DND-41 (cell line): Measurements from ENCODE around the gene BAAT.

ENCODE experiments used
- ATAC-seq: fragments of 200-7000 bp; cut with Tn5 transposase; 3 replicates; pipeline ENCODE4 v1.9.1; 2021; ENCODE audit warnings: low read depth; ENCODE audit not compliant: insufficient read depth
- DNase-seq: peaks from one replicate; pipeline ENCODE4 v3.0.0-alpha.2; 2020
- H2AFZ ChIP-seq: 2 replicates; pipeline ENCODE4 v1.6.0; 2012; ENCODE audit warnings: low read depth, low read length
- H3K27ac ChIP-seq: 2 replicates; pipeline ENCODE4 v1.5.1; 2012; ENCODE audit warnings: low read length, inconsistent platforms
- H3K27me3 ChIP-seq: fragments of 200-600 bp; sonication (generic); 2 replicates; pipeline ENCODE4 v1.6.0; 2012; ENCODE audit warnings: low read length, mild to moderate bottlenecking, inconsistent platforms; ENCODE audit not compliant: insufficient read depth, poor library complexity
- H3K36me3 ChIP-seq: 2 replicates; pipeline ENCODE4 v1.5.1; 2012; ENCODE audit warnings: low read length, inconsistent platforms; ENCODE audit not compliant: insufficient read depth
- H3K4me1 ChIP-seq: 2 replicates; pipeline ENCODE4 v1.5.1; 2012; ENCODE audit warnings: mild to moderate bottlenecking, low read length; ENCODE audit not compliant: insufficient read depth
- H3K4me2 ChIP-seq: 2 replicates; pipeline ENCODE4 v1.6.0; 2012; ENCODE audit warnings: mild to moderate bottlenecking, moderate library complexity, low read length, inconsistent platforms; ENCODE audit not compliant: insufficient read depth
- H3K4me3 ChIP-seq, 2 experiments: fragments of 200-600 bp in 1 of 2; shearing (Covaris generic) in 1 of 2; 2 replicates each; pipeline ENCODE4 v1.5.1; 2012 to 2016; ENCODE audit warnings: inconsistent platforms in 2 of 2, low read length in 2 of 2, mild to moderate bottlenecking in 2 of 2, low read depth in 1 of 2, moderate library complexity in 1 of 2
- H3K79me2 ChIP-seq: 2 replicates; pipeline ENCODE4 v1.6.0; 2012; ENCODE audit warnings: low read length, inconsistent platforms; ENCODE audit not compliant: insufficient read depth
- H3K9ac ChIP-seq: 2 replicates; pipeline ENCODE4 v1.6.0; 2012; ENCODE audit warnings: low read depth, mild to moderate bottlenecking, inconsistent platforms, low read length, moderate library complexity
- H3K9me3 ChIP-seq: 2 replicates; pipeline ENCODE4 v1.5.1; 2012; ENCODE audit warnings: low read length, moderate library complexity, mild to moderate bottlenecking, inconsistent platforms; ENCODE audit not compliant: insufficient read depth, severe bottlenecking
- H4K20me1 ChIP-seq: 2 replicates; pipeline ENCODE4 v1.6.0; 2012; ENCODE audit warnings: low read length; ENCODE audit not compliant: insufficient read depth
- EZH2 ChIP-seq: IDR thresholded peaks from 3 replicates; pipeline ENCODE4 v1.6.1; 2012; ENCODE audit warnings: borderline replicate concordance, low read depth, mild to moderate bottlenecking, moderate library complexity, low read length, inconsistent platforms; ENCODE audit not compliant: severe bottlenecking
- TF ChIP-seq, protein P1 (sequence below): IDR thresholded peaks from 2 replicates; pipeline ENCODE4 v1.5.1; 2012; ENCODE audit warnings: borderline replicate concordance, low read length, moderate library complexity, mild to moderate bottlenecking; ENCODE audit not compliant: poor library complexity, severe bottlenecking; ENCODE audit errors: extremely low read depth

BAAT gene

DNA sequence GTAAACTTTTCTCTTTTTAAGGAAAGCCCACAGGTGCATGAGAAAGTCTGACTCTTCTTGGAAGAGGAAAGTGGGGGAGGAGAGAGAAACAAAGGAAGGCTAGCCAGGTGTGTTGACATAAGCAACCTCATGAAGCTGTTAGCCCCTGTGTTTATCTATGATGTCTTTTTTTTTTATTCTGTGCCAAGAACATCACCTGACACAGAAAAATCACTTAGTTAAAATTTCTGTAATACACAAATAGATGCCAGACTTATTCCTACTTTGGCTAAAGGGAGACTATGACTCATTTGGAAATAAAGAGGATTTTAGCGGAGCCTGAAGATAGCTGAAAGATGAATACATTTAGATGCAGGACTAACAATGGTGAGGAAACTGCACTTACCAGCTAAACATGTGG, 58.3 kb downstream of the BAAT start:
- DNase-seq, result no peak
- no peak overlapping the region for H3K4me2 ChIP-seq
- no peaks in the 10 kb centered on the region for H3K36me3 ChIP-seq
- ATAC-seq, result no peak
- no peaks in the 10 kb centered on the region for H4K20me1 ChIP-seq
- H2AFZ ChIP-seq, result no peak overlapping the region
- H3K4me3 ChIP-seq, result no peak overlapping the region
- H3K9ac ChIP-seq, result no peak overlapping the region
- no peaks in the 10 kb centered on the region for H3K9me3 ChIP-seq
- no peaks in the 10 kb centered on the region for H3K27me3 ChIP-seq
- H3K27ac ChIP-seq, result no peak overlapping the region
- TF ChIP-seq EZH2, result no peak
- TF ChIP-seq, protein P1, sequence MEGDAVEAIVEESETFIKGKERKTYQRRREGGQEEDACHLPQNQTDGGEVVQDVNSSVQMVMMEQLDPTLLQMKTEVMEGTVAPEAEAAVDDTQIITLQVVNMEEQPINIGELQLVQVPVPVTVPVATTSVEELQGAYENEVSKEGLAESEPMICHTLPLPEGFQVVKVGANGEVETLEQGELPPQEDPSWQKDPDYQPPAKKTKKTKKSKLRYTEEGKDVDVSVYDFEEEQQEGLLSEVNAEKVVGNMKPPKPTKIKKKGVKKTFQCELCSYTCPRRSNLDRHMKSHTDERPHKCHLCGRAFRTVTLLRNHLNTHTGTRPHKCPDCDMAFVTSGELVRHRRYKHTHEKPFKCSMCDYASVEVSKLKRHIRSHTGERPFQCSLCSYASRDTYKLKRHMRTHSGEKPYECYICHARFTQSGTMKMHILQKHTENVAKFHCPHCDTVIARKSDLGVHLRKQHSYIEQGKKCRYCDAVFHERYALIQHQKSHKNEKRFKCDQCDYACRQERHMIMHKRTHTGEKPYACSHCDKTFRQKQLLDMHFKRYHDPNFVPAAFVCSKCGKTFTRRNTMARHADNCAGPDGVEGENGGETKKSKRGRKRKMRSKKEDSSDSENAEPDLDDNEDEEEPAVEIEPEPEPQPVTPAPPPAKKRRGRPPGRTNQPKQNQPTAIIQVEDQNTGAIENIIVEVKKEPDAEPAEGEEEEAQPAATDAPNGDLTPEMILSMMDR, result no peak
- no peaks in the 10 kb centered on the region for H3K4me1 ChIP-seq
- H3K79me2 ChIP-seq, result no peaks in the 10 kb centered on the region

DNA sequence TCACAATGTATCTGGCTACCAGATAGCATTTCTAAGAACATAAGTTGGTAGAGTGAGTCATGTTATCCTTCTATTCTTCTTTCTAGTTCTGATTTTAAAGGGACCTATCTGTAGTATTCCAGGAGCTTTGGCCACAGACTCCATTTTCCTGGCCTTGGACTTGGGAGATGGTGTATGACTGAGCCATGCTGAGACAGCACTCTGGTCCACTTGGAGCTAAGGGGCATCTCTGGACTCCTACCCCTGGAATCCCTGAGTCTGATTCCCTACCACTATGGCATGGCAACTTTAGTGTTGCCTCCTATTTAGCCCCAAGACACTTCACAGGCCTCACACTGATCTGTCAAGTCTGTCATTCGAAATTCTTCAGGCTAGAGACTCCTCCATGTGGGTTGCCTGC, 58.8 kb downstream of the BAAT start:
- TF ChIP-seq EZH2, result no peak
- TF ChIP-seq, protein P1, result no peak
- ATAC-seq, result no peak

DNA sequence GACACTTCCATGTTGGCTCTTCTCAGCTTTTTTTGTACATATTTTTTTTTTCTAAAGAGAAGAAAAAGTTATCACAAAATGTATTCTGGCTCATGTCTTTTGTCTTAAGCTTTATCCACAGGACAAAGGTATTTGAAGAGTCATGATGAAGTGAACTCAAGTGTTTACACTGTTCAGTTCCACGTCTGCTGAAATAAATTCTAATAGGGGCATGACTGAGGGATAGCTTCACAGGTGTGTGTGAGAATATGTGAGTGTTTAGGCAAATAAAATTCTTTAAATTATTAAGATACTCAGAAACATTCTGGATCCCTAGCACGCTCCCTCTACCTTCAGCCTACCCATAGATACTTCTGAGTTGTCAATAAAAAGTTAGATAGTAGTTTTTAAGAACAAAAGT, 59.8 kb downstream of the BAAT start:
- no peaks in the 10 kb centered on the region for H4K20me1 ChIP-seq
- H3K4me1 ChIP-seq, result no peaks in the 10 kb centered on the region
- H3K79me2 ChIP-seq, result no peaks in the 10 kb centered on the region
- H2AFZ ChIP-seq, result no peak overlapping the region
- TF ChIP-seq EZH2, result no peak
- TF ChIP-seq, protein P1, result no peak
- H3K4me3 ChIP-seq, result no peak overlapping the region
- H3K27ac ChIP-seq, result no peak overlapping the region
- ATAC-seq (no peak), DNase-seq (no peak)
- H3K9ac ChIP-seq, result no peak overlapping the region
- H3K9me3 ChIP-seq, result no peaks in the 10 kb centered on the region
- no peaks in the 10 kb centered on the region for H3K36me3 ChIP-seq
- H3K4me2 ChIP-seq, result no peak overlapping the region
- H3K27me3 ChIP-seq, result no peaks in the 10 kb centered on the region

More for the DNA sequence above, 58.8 kb downstream of the BAAT start:
- no peak overlapping the region for H3K27ac ChIP-seq
- H4K20me1 ChIP-seq, result no peaks in the 10 kb centered on the region
- no peaks in the 10 kb centered on the region for H3K36me3 ChIP-seq
- no peak overlapping the region for H3K4me2 ChIP-seq
- no peaks in the 10 kb centered on the region for H3K27me3 ChIP-seq
- no peak for DNase-seq
- no peaks in the 10 kb centered on the region for H3K9me3 ChIP-seq
- no peak overlapping the region for H2AFZ ChIP-seq
- H3K9ac ChIP-seq, result no peak overlapping the region
- H3K4me1 ChIP-seq, result no peaks in the 10 kb centered on the region
- no peak overlapping the region for H3K4me3 ChIP-seq
- no peaks in the 10 kb centered on the region for H3K79me2 ChIP-seq
